Measurements from ENCODE around the gene HGD. TPM values are rescaled to one million over a fixed set of nuclear protein-coding genes. Genes with fewer than 3 reads are reported as not detected.
A peak's percentile ranks its signal among the peaks of the same experiment; 100 is the strongest.

HGD gene
- total and polyA plus RNA-seq, 2 donors (not counting 1 experiment from before 2014, with no cell fraction given) = 0.75 to 0.91 TPM

GRCh38 chr3:120597445-120598049 lies 84.5 kb downstream of the HGD start:
- Histone ChIP-seq H3K79me2 (ENCODE audit: control insufficient read depth, insufficient read depth, low read length) (peaks cover 32% of the 10 kb centered on the region), H3K36me3 (replicated peaks in 1 of 2; ENCODE audit: control extremely low read depth in 1 of 2, control insufficient read depth in 1 of 2, extremely low read depth in 1 of 2, insufficient read depth in 2 of 2, low read length in 1 of 2) (peaks cover 0 to 33% of the 10 kb centered on the region in 2 experiments), H3K27me3 (replicated peaks in 1 of 4; ENCODE audit: control extremely low read depth in 1 of 4, control insufficient read depth in 3 of 4, insufficient read depth in 4 of 4, low read length in 3 of 4) (no peaks in the 10 kb centered on the region), H3K4me3 (ENCODE audit: control extremely low read depth in 1 of 5, extremely low read depth in 1 of 5, insufficient read depth in 1 of 5, low read depth in 2 of 5, low read length in 4 of 5) (peak overlapping the region in 4 of 5 experiments; percentile 6 to 94 (median 44)), H3K9me3 (ENCODE audit: control extremely low read depth in 1 of 3, control insufficient read depth in 2 of 3, insufficient read depth in 1 of 3, low read length in 2 of 3) (no peaks in the 10 kb centered on the region), H3K27ac (ENCODE audit: low read length in 2 of 2) (peak overlapping the region in 1 of 2 donors; percentile 55), H4K20me1 (ENCODE audit: control insufficient read depth, insufficient read depth, low read length, poor library complexity, severe bottlenecking) (peaks cover 5% of the 10 kb centered on the region), H3K9ac (ENCODE audit: low read length) (peak overlapping the region; percentile 39), H3K4me1 (ENCODE audit: control insufficient read depth in 2 of 2, insufficient read depth in 2 of 2, low read length in 2 of 2) (peaks cover 15 to 19% of the 10 kb centered on the region in 2 donors), H3K4me2 (replicated peaks; ENCODE audit: low read depth, low read length, poor library complexity, severe bottlenecking) (peak overlapping the region; percentile 76), H2AFZ (ENCODE audit: insufficient read depth, low read depth, low read length, poor library complexity, severe bottlenecking) (no peak overlapping the region)
- no peak for ATAC-seq (ENCODE audit: low read depth)
- TF ChIP-seq, protein P1, sequence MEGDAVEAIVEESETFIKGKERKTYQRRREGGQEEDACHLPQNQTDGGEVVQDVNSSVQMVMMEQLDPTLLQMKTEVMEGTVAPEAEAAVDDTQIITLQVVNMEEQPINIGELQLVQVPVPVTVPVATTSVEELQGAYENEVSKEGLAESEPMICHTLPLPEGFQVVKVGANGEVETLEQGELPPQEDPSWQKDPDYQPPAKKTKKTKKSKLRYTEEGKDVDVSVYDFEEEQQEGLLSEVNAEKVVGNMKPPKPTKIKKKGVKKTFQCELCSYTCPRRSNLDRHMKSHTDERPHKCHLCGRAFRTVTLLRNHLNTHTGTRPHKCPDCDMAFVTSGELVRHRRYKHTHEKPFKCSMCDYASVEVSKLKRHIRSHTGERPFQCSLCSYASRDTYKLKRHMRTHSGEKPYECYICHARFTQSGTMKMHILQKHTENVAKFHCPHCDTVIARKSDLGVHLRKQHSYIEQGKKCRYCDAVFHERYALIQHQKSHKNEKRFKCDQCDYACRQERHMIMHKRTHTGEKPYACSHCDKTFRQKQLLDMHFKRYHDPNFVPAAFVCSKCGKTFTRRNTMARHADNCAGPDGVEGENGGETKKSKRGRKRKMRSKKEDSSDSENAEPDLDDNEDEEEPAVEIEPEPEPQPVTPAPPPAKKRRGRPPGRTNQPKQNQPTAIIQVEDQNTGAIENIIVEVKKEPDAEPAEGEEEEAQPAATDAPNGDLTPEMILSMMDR (IDR thresholded peaks at IDR 0.05) = no peak
- TF ChIP-seq EZH2 (IDR thresholded peaks at IDR 0.05; ENCODE audit: borderline replicate concordance, insufficient read depth, low read depth, low read length, poor library complexity, severe bottlenecking) = no peak
- WGBS (ENCODE audit: insufficient coverage) = 50% methylated on average over 1 of the region's 1 CpG
- ChIA-PET POLR2A (interaction anchor here (2.9 kb wide), 1 partner anchor 249 kb away, joined by 9 read pairs; the partner anchor contains the start of gene LRRC58), CTCF (interaction anchor here (1.8 to 2.1 kb wide), 2 partner anchors 39 to 180 kb away, joined by 4 to 7 read pairs; no protein-coding TSS in a partner anchor)
- no peaks in the 10 kb centered on the region for H3K27me3 Mint-ChIP-seq
- H3K27ac Mint-ChIP-seq = peak overlapping the region; percentile 15
- H3K4me1 Mint-ChIP-seq = peaks cover 11% of the 10 kb centered on the region
- H3K9me3 Mint-ChIP-seq (ENCODE audit: insufficient read depth) = no peaks in the 10 kb centered on the region
- H3K4me3 Mint-ChIP-seq = peak overlapping the region; percentile 74
- intact Hi-C loops (cut with micrococcal nuclease) = loop anchor here (5.0 to 10.0 kb wide), 3 partner anchors 505 to 1785 kb away; partner anchors contain the start of genes FAM162A, GSK3B, MIX23 and POLQ
- peak; percentile 21 for DNase-seq

DNA sequence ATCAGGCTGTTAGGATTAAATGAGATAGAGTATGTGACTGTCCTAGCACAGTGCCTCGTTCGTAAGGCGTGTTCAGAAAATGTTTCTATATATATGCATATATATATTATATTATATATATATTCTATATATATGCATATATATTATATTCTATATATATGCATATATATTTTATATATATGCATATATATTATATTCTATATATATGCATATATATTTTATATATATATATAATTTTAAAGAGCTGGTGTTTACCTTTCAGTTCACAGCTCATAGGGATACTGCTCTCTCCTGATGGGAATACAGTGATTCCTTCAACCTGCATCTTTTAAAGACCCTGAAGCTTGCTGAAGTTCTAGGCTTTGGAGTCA lies 85.2 kb downstream of the HGD start:
- Mint-ChIP-seq H3K27ac (peak overlapping the region; percentile 96), H3K9me3 (ENCODE audit: insufficient read depth) (no peaks in the 10 kb centered on the region), H3K4me3 (peak overlapping the region; percentile 92), H3K27me3 (no peaks in the 10 kb centered on the region), H3K4me1 (peaks cover 11% of the 10 kb centered on the region)
- peaks cover 5% of the 10 kb centered on the region for H4K20me1 ChIP-seq (ENCODE audit: control insufficient read depth, insufficient read depth, low read length, poor library complexity, severe bottlenecking)
- H3K27me3 ChIP-seq (replicated peaks in 1 of 4; ENCODE audit: control extremely low read depth in 1 of 4, control insufficient read depth in 3 of 4, insufficient read depth in 4 of 4, low read length in 3 of 4) = no peaks in the 10 kb centered on the region
- ATAC-seq (ENCODE audit: low read depth) (no peak), DNase-seq (no peak)
- peak overlapping the region; percentile 59 to 94 (median 86) for H3K4me3 ChIP-seq (ENCODE audit: control extremely low read depth in 1 of 5, extremely low read depth in 1 of 5, insufficient read depth in 1 of 5, low read depth in 2 of 5, low read length in 4 of 5)
- H3K27ac ChIP-seq (ENCODE audit: low read length in 2 of 2) = peak overlapping the region; percentile 72 to 95
- TF ChIP-seq EZH2 (IDR thresholded peaks at IDR 0.05; ENCODE audit: borderline replicate concordance, insufficient read depth, low read depth, low read length, poor library complexity, severe bottlenecking) = no peak
- TF ChIP-seq, protein P1 (IDR thresholded peaks at IDR 0.05) = no peak
- H3K79me2 ChIP-seq (ENCODE audit: control insufficient read depth, insufficient read depth, low read length) = peaks cover 32% of the 10 kb centered on the region
- H3K4me1 ChIP-seq (ENCODE audit: control insufficient read depth in 2 of 2, insufficient read depth in 2 of 2, low read length in 2 of 2) = peaks cover 15 to 19% of the 10 kb centered on the region in 2 donors
- H3K36me3 ChIP-seq (replicated peaks in 1 of 2; ENCODE audit: control extremely low read depth in 1 of 2, control insufficient read depth in 1 of 2, extremely low read depth in 1 of 2, insufficient read depth in 2 of 2, low read length in 1 of 2) = peaks cover 0 to 27% of the 10 kb centered on the region in 2 experiments
- no CpG with 5 or more reads among the region's 3 CpGs for whole genome bisulfite sequencing (ENCODE audit: insufficient coverage)
- peak overlapping the region; percentile 97 for H3K9ac ChIP-seq (ENCODE audit: low read length)
- CTCF ChIA-PET = interaction anchor here (1.1 to 2.4 kb wide), 5 partner anchors 29 to 198 kb away, joined by 3 to 13 read pairs (median 7); no protein-coding TSS in a partner anchor
- H3K4me2 ChIP-seq (replicated peaks; ENCODE audit: low read depth, low read length, poor library complexity, severe bottlenecking) = peak overlapping the region; percentile 76
- H2AFZ ChIP-seq (ENCODE audit: insufficient read depth, low read depth, low read length, poor library complexity, severe bottlenecking) = peak overlapping the region; percentile 93
- H3K9me3 ChIP-seq (ENCODE audit: control extremely low read depth in 1 of 3, control insufficient read depth in 2 of 3, insufficient read depth in 1 of 3, low read length in 2 of 3) = no peaks in the 10 kb centered on the region
- intact Hi-C loops (cut with micrococcal nuclease) = loop anchor here (1.0 to 10.0 kb wide), 6 partner anchors 39 to 1785 kb away; partner anchors contain the start of genes FAM162A, GSK3B, GTF2E1 and MIX23
- POLR2A ChIA-PET = interaction anchor here (2.9 kb wide), 1 partner anchor 248 kb away, joined by 9 read pairs; the partner anchor contains the start of gene LRRC58

All from B cell (primary cell).